HL-60 (cell line): ENCODE measurements around the gene TAGAP.
"Not testable (repeated sequence)": the region's sequence is repeated elsewhere in the genome, so short reads cannot be mapped to it uniquely, and the experiment has no call there.

ENCODE experiments used
- DNase-seq, 2 experiments: peaks; one replicate each; pipeline ENCODE4 v3.0.0-alpha.2; 2010 to 2020; ENCODE audit warnings: low read depth in 1 of 2, low spot score in 1 of 2
- H3K27ac ChIP-seq: fragments of 250-450 bp; sonication (Bioruptor Pico); replicated peaks from 2 replicates; pipeline ENCODE4 v1.5.1; 2020; ENCODE audit warnings: mild to moderate bottlenecking, moderate library complexity
- H3K27me3 ChIP-seq: fragments of 250-450 bp; sonication (Bioruptor Pico); 2 replicates; pipeline ENCODE4 v1.5.1; 2021; ENCODE audit warnings: mild to moderate bottlenecking, moderate library complexity; ENCODE audit not compliant: insufficient read depth, poor library complexity, severe bottlenecking
- H3K4me3 ChIP-seq: replicated peaks from 2 replicates; pipeline ENCODE4 v1.5.1; 2011; ENCODE audit warnings: mild to moderate bottlenecking, control low read depth, low read length; ENCODE audit not compliant: insufficient read depth
- CTCF ChIP-seq: IDR thresholded peaks from one replicate; pipeline ENCODE4 v1.5.1; 2011; ENCODE audit warnings: low read length, control low read depth, inconsistent platforms; ENCODE audit not compliant: insufficient read depth
- GABPA ChIP-seq: IDR thresholded peaks from 2 replicates; pipeline ENCODE4 v1.6.1; 2012; ENCODE audit warnings: low read depth
- POLR2AphosphoS5 ChIP-seq: IDR thresholded peaks from 2 replicates; pipeline ENCODE4 v1.6.1; 2012; ENCODE audit warnings: low read depth
- REST ChIP-seq: IDR thresholded peaks from 2 replicates; pipeline ENCODE4 v1.6.1; 2012; ENCODE audit warnings: low read depth; ENCODE audit not compliant: insufficient replicate concordance
- SPI1 ChIP-seq: IDR thresholded peaks from 2 replicates; pipeline ENCODE4 v1.6.1; 2012; ENCODE audit warnings: low read depth, mild to moderate bottlenecking, borderline replicate concordance

Gene TAGAP

GRCh38 chr6:158993639-158994038, 51.2 kb downstream of the TAGAP start:
- DNase-seq = no peak
- no peaks in the 10 kb centered on the region for H3K27me3 ChIP-seq
- no peak overlapping the region for H3K27ac ChIP-seq
- TF ChIP-seq CTCF = no peak
- TF ChIP-seq SPI1 = no peak
- TF ChIP-seq POLR2AphosphoS5 = no peak
- TF ChIP-seq GABPA = no peak
- no peak for TF ChIP-seq REST
- no peak overlapping the region for H3K4me3 ChIP-seq

GRCh38 chr6:158991017-158991723, 53.6 kb downstream of the TAGAP start:
- no peaks in the 10 kb centered on the region for H3K27me3 ChIP-seq
- H3K27ac ChIP-seq = no peak overlapping the region
- H3K4me3 ChIP-seq = no peak overlapping the region
- DNase-seq = peak in 1 of 2 experiments; percentile 41
- TF ChIP-seq CTCF (no peak), POLR2AphosphoS5 (no peak), GABPA (no peak), SPI1 (no peak), REST (no peak)

- H3K27ac ChIP-seq = not testable (repeated sequence)
Measured at GRCh38 chr6:158989711-158990110, 55.1 kb downstream of the TAGAP start.

GRCh38 chr6:158988477-158988876, 56.3 kb downstream of the TAGAP start:
- H3K27ac ChIP-seq = no peak overlapping the region
- TF ChIP-seq GABPA = no peak
- TF ChIP-seq REST = no peak
- TF ChIP-seq CTCF = no peak
- TF ChIP-seq SPI1 = no peak
- TF ChIP-seq POLR2AphosphoS5 = no peak
- no peak overlapping the region for H3K4me3 ChIP-seq
- no peaks in the 10 kb centered on the region for H3K27me3 ChIP-seq
- DNase-seq = no peak

More at GRCh38 chr6:158989711-158990110, 55.1 kb downstream of the TAGAP start:
- not testable (repeated sequence) for H3K27me3 ChIP-seq, H3K4me3 ChIP-seq, DNase-seq
